Body of pancreas (tissue), 4 donors: Measurements from ENCODE around the gene OXCT1. TPM values are rescaled to one million over a fixed set of nuclear protein-coding genes. Genes with fewer than 3 reads are reported as not detected.

Experiments
- ATAC-seq: fragments of 150-250 bp; one replicate; pipeline ENCODE4 v1.9.1; 2016
- DNase-seq, 4 donors: peaks; one replicate each; pipeline ENCODE4 v3.0.0-alpha.2; 2019
- H3K27ac ChIP-seq, 4 donors: fragments of 200-600 bp; sonication (generic); 1 replicate in 3 of 4; 2 replicates in 1 of 4; pipeline versions ENCODE4 v1.5.1 to v1.6.1; 2016 to 2019; ENCODE audit warnings: mild to moderate bottlenecking in 1 of 4, mixed read lengths in 1 of 4, moderate library complexity in 1 of 4
- H3K27me3 ChIP-seq, 2 donors: fragments of 200-600 bp; sonication (generic); one replicate each; pipeline ENCODE4 v1.6.0; 2016; ENCODE audit warnings: mild to moderate bottlenecking in 1 of 2
- H3K36me3 ChIP-seq, 2 donors: fragments of 200-600 bp; sonication (generic); replicated peaks in 1 of 2; 2 replicates each; pipeline ENCODE4 v1.5.1; 2016; ENCODE audit warnings: low read depth in 2 of 2; ENCODE audit not compliant: insufficient read depth in 1 of 2
- H3K4me1 ChIP-seq: fragments of 200-600 bp; sonication (generic); one replicate; pipeline ENCODE4 v1.6.0; 2016
- H3K4me3 ChIP-seq, 2 donors: fragments of 200-600 bp; sonication (generic); 1 replicate in 1 of 2; 2 replicates in 1 of 2; pipeline ENCODE4 v1.5.1; 2016 to 2019
- H3K9me3 ChIP-seq, 3 donors: fragments of 200-600 bp; sonication (generic); 1 replicate in 2 of 3; 2 replicates in 1 of 3; pipeline ENCODE4 v1.5.1; 2016
- CTCF ChIP-seq, 7 experiments: fragments of 450-650 bp in 4 of 7; fragments of 200-600 bp in 3 of 7; sonication (generic) in 3 of 7; IDR thresholded peaks; one replicate each; pipeline ENCODE4 v1.5.1; 2016 to 2019; ENCODE audit warnings: antibody characterized with exemption in 7 of 7
- POLR2A ChIP-seq, 3 donors: fragments of 450-650 bp; IDR thresholded peaks; one replicate each; pipeline ENCODE4 v1.6.1; 2016; ENCODE audit warnings: antibody characterized with exemption in 3 of 3, mild to moderate bottlenecking in 2 of 3
- WGBS, 2 donors: methylation state at CpG; one replicate each; pipeline ENCODE4 v1.1.5; 2017; 5-methylcytosine and 5-hydroxymethylcytosine counted together
- intact Hi-C: fragments of 100-400 bp; cut with DNase I; formaldehyde crosslinking; loops from one replicate; pipeline ENCODE4 v1.15.1; 2023
- total RNA-seq, 2 donors: library from RNA; depleted of rRNA; stranded (reverse); fragments of >200 nt; gene quantifications; one replicate each; pipeline ENCODE4 v1.1.0, GENCODE V29; 2016

OXCT1 gene
- total RNA-seq, 2 donors from 2014 or later, result 3.9 to 7.9 TPM

- Histone ChIP-seq H3K27me3 (no peaks in the 10 kb centered on the region), H3K9me3 (no peaks in the 10 kb centered on the region), H3K4me3 (no peak overlapping the region), H3K4me1 (no peaks in the 10 kb centered on the region), H3K27ac (no peak overlapping the region), H3K36me3 (no peaks in the 10 kb centered on the region)
- ATAC-seq, result no peak
- WGBS, 2 donors, result 65 to 69% methylated on average over 5 of the region's 5 CpGs
- DNase-seq, result no peak
- intact Hi-C loops, result no loop called here
- TF ChIP-seq CTCF (IDR thresholded peaks at IDR 0.05), result no peak
- TF ChIP-seq POLR2A (IDR thresholded peaks at IDR 0.05), result no peak
Observed at GRCh38 chr5:41882765-41883164, 12.5 kb upstream of the OXCT1 start.

GRCh38 chr5:41878643-41879478 lies 8.6 kb upstream of the OXCT1 start:
- intact Hi-C loops, result no loop called here
- H3K4me1 ChIP-seq, result no peaks in the 10 kb centered on the region
- WGBS, 2 donors, result 39 to 55% methylated on average over 3 of the region's 3 CpGs
- DNase-seq, result no peak
- no peaks in the 10 kb centered on the region for H3K36me3 ChIP-seq
- TF ChIP-seq CTCF (IDR thresholded peaks at IDR 0.05) (no peak), POLR2A (IDR thresholded peaks at IDR 0.05) (no peak)
- no peak for ATAC-seq
- H3K4me3 ChIP-seq, result no peak overlapping the region
- no peak overlapping the region for H3K27ac ChIP-seq
- no peaks in the 10 kb centered on the region for H3K27me3 ChIP-seq
- H3K9me3 ChIP-seq, result no peaks in the 10 kb centered on the region

- H3K9me3 ChIP-seq, result no peaks in the 10 kb centered on the region
- intact Hi-C loops, result no loop called here
- WGBS, 2 donors, result 60 to 72% methylated on average over 2 of the region's 2 CpGs
- DNase-seq (no peak), ATAC-seq (no peak)
- H3K36me3 ChIP-seq, result no peaks in the 10 kb centered on the region
- no peak overlapping the region for H3K4me3 ChIP-seq
- H3K27ac ChIP-seq, result no peak overlapping the region
- H3K4me1 ChIP-seq, result no peaks in the 10 kb centered on the region
- H3K27me3 ChIP-seq, result no peaks in the 10 kb centered on the region
- TF ChIP-seq CTCF (IDR thresholded peaks at IDR 0.05), result no peak
- TF ChIP-seq POLR2A (IDR thresholded peaks at IDR 0.05), result no peak
Observed at GRCh38 chr5:41878173-41878572, 7.9 kb upstream of the OXCT1 start.

- no peak for DNase-seq
- H3K36me3 ChIP-seq, result no peaks in the 10 kb centered on the region
- H3K27ac ChIP-seq, result no peak overlapping the region
- no peaks in the 10 kb centered on the region for H3K9me3 ChIP-seq
- no peak overlapping the region for H3K4me3 ChIP-seq
- 86 to 98% methylated on average over 1 of the region's 1 CpG for WGBS, 2 donors
- no peak for TF ChIP-seq POLR2A (IDR thresholded peaks at IDR 0.05)
- no peak for TF ChIP-seq CTCF (IDR thresholded peaks at IDR 0.05)
- H3K4me1 ChIP-seq, result no peaks in the 10 kb centered on the region
- no peak for ATAC-seq
- no peaks in the 10 kb centered on the region for H3K27me3 ChIP-seq
- intact Hi-C loops, result no loop called here
Observed at GRCh38 chr5:41877408-41877807, 7.2 kb upstream of the OXCT1 start.

- Histone ChIP-seq H3K4me1 (no peaks in the 10 kb centered on the region), H3K9me3 (no peaks in the 10 kb centered on the region), H3K27me3 (no peaks in the 10 kb centered on the region), H3K4me3 (no peak overlapping the region), H3K27ac (no peak overlapping the region), H3K36me3 (no peaks in the 10 kb centered on the region)
- no peak for DNase-seq
- 49 to 54% methylated on average over 2 of the region's 2 CpGs for WGBS, 2 donors
- no peak for ATAC-seq
- intact Hi-C loops, result no loop called here
- no peak for TF ChIP-seq CTCF (IDR thresholded peaks at IDR 0.05)
- TF ChIP-seq POLR2A (IDR thresholded peaks at IDR 0.05), result no peak
Observed at GRCh38 chr5:41876678-41877077, 6.5 kb upstream of the OXCT1 start.
